Measurements from ENCODE around the gene PSTK.

DNA sequence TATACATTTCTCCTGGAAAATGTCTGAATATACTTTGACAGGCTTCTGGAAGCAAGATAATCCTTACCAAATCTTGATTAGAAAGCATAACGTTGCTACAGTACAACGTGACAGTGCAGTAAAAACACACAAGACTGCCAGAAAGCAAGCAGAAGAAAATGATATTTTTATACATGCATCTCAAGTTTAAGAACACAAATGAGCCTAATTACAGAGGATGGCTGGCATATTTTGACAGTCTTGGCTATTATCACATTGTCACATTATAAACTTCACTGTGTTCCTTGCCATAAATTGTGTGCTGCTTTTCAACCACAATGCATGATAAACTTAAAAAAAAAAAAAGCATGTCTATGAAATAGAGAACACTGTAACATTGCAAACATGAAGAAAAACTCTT lies 24.1 kb downstream of the PSTK start:
- TF ChIP-seq, protein P1, sequence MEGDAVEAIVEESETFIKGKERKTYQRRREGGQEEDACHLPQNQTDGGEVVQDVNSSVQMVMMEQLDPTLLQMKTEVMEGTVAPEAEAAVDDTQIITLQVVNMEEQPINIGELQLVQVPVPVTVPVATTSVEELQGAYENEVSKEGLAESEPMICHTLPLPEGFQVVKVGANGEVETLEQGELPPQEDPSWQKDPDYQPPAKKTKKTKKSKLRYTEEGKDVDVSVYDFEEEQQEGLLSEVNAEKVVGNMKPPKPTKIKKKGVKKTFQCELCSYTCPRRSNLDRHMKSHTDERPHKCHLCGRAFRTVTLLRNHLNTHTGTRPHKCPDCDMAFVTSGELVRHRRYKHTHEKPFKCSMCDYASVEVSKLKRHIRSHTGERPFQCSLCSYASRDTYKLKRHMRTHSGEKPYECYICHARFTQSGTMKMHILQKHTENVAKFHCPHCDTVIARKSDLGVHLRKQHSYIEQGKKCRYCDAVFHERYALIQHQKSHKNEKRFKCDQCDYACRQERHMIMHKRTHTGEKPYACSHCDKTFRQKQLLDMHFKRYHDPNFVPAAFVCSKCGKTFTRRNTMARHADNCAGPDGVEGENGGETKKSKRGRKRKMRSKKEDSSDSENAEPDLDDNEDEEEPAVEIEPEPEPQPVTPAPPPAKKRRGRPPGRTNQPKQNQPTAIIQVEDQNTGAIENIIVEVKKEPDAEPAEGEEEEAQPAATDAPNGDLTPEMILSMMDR (IDR thresholded peaks at IDR 0.05) = no peak
- no peak for TF ChIP-seq ZFX (IDR thresholded peaks at IDR 0.05; ENCODE audit: borderline replicate concordance)

Measured in 22Rv1 (cell line).